Activated naive CD4-positive, alpha-beta T cell treated with Interleukin-2 at 50 U/mL for 16 hours (primary cell): ENCODE results near the gene IQGAP3.

ENCODE experiments used
- DNase-seq: peaks from one replicate; pipeline ENCODE4 v3.0.0-alpha.2; 2020

IQGAP3 gene

GRCh38 chr1:156505679-156506298, 66.6 kb downstream of the IQGAP3 start:
- DNase-seq: no peak

GRCh38 chr1:156504821-156505678, 67.3 kb downstream of the IQGAP3 start:
- DNase-seq: peak; percentile 98

- DNase-seq: no peak
These were observed 67.9 kb downstream of the IQGAP3 start for GRCh38 chr1:156504438-156504813.

- DNase-seq: no peak
These were observed 68.5 kb downstream of the IQGAP3 start for GRCh38 chr1:156503698-156504437.

- DNase-seq: no peak
These were observed 69.3 kb downstream of the IQGAP3 start for GRCh38 chr1:156502894-156503697.

GRCh38 chr1:156502391-156502893, 69.9 kb downstream of the IQGAP3 start:
- DNase-seq: no peak

- DNase-seq: peak; percentile 90
These were observed 71.4 kb downstream of the IQGAP3 start for GRCh38 chr1:156500793-156501506.

- DNase-seq: no peak
These were observed 71.9 kb downstream of the IQGAP3 start, which contains the start of gene MEF2D for GRCh38 chr1:156500543-156500792. MEF2D (minus strand) TSS chr1:156500775; CDS start chr1:156483292, 17,483 bp downstream.

- DNase-seq: peak; percentile 57
These were observed 72.4 kb downstream of the IQGAP3 start for GRCh38 chr1:156499842-156500542.

- DNase-seq: no peak
These were observed 73.0 kb downstream of the IQGAP3 start for GRCh38 chr1:156499194-156499841.

GRCh38 chr1:156498432-156499193, 73.8 kb downstream of the IQGAP3 start:
- DNase-seq: no peak

GRCh38 chr1:156497743-156498431, 74.5 kb downstream of the IQGAP3 start:
- DNase-seq: no peak

- no peak for DNase-seq
These were observed 75.2 kb downstream of the IQGAP3 start for GRCh38 chr1:156497078-156497742.

GRCh38 chr1:156496211-156496761, 76.1 kb downstream of the IQGAP3 start:
- no peak for DNase-seq

- no peak for DNase-seq
These were observed 76.8 kb downstream of the IQGAP3 start for GRCh38 chr1:156495401-156496140.

- no peak for DNase-seq
These were observed 78.0 kb downstream of the IQGAP3 start for GRCh38 chr1:156494309-156494895.

GRCh38 chr1:156493742-156494141, 78.6 kb downstream of the IQGAP3 start:
- DNase-seq: no peak
